Hepatocyte (in vitro differentiated cells): ENCODE data around the gene LONP1. TPM values are rescaled to one million over a fixed set of nuclear protein-coding genes. Genes with fewer than 3 reads are reported as not detected.
"Not testable (repeated sequence)": the region's sequence is repeated elsewhere in the genome, so short reads cannot be mapped to it uniquely, and the experiment has no call there.

Source experiments
- DNase-seq: peaks from one replicate; pipeline ENCODE4 v3.0.0-alpha.2; 2016; ENCODE audit warnings: low spot score
- H2AFZ ChIP-seq: fragments of 200-600 bp; sonication (generic); 2 replicates; pipeline ENCODE4 v1.6.0; 2016; ENCODE audit warnings: antibody characterized with exemption, mild to moderate bottlenecking
- H3K27ac ChIP-seq: fragments of 200-600 bp; sonication (generic); 2 replicates; pipeline ENCODE4 v1.5.1; 2016; ENCODE audit warnings: mild to moderate bottlenecking
- H3K27me3 ChIP-seq: fragments of 200-600 bp; sonication (generic); 2 replicates; pipeline ENCODE4 v1.6.1; 2016
- H3K36me3 ChIP-seq: fragments of 200-600 bp; sonication (generic); replicated peaks from 2 replicates; pipeline ENCODE4 v1.5.1; 2016; ENCODE audit warnings: low read depth; ENCODE audit not compliant: insufficient read depth
- H3K4me1 ChIP-seq: fragments of 200-600 bp; sonication (generic); 2 replicates; pipeline ENCODE4 v1.5.1; 2016; ENCODE audit warnings: mild to moderate bottlenecking, moderate library complexity; ENCODE audit not compliant: insufficient read depth
- H3K4me2 ChIP-seq: fragments of 200-600 bp; sonication (generic); 2 replicates; pipeline ENCODE4 v1.6.0; 2016
- H3K4me3 ChIP-seq: fragments of 200-600 bp; sonication (generic); 2 replicates; pipeline ENCODE4 v1.5.1; 2016; ENCODE audit warnings: mild to moderate bottlenecking
- H3K79me2 ChIP-seq: fragments of 200-600 bp; sonication (generic); 2 replicates; pipeline ENCODE4 v1.6.0; 2017; ENCODE audit warnings: mild to moderate bottlenecking
- H3K9me2 ChIP-seq: fragments of 200-600 bp; sonication (generic); replicated peaks from 2 replicates; pipeline ENCODE4 v1.6.0; 2017; ENCODE audit warnings: mild to moderate bottlenecking; ENCODE audit not compliant: insufficient read depth
- H3K9me3 ChIP-seq: fragments of 200-600 bp; sonication (generic); 2 replicates; pipeline ENCODE4 v1.5.1; 2016; ENCODE audit warnings: low read depth, mild to moderate bottlenecking
- H4K20me1 ChIP-seq: fragments of 200-600 bp; sonication (generic); 2 replicates; pipeline ENCODE4 v1.6.0; 2016; ENCODE audit warnings: mild to moderate bottlenecking; ENCODE audit not compliant: insufficient read depth, poor library complexity, severe bottlenecking
- CTCF ChIP-seq: fragments of 200-600 bp; sonication (generic); IDR thresholded peaks from 2 replicates; pipeline ENCODE4 v1.5.1; 2016; ENCODE audit warnings: antibody characterized with exemption, mild to moderate bottlenecking; ENCODE audit not compliant: poor library complexity
- EZH2 ChIP-seq: fragments of 200-600 bp; sonication (generic); IDR thresholded peaks from 2 replicates; pipeline ENCODE4 v1.6.1; 2016; ENCODE audit warnings: antibody characterized with exemption, mild to moderate bottlenecking, borderline replicate concordance
- EZH2phosphoT487 ChIP-seq: fragments of 200-600 bp; sonication (generic); IDR thresholded peaks from one replicate; pipeline ENCODE4 v1.6.1; 2018; ENCODE audit warnings: antibody characterized with exemption, mild to moderate bottlenecking, low read depth, moderate library complexity; ENCODE audit not compliant: unreplicated experiment, severe bottlenecking
- WGBS: methylation state at CpG from one replicate; pipeline ENCODE4 v1.1.6; 2016; ENCODE audit warnings: low lambda C conversion rate; ENCODE audit errors: missing lambda C conversion rate; 5-methylcytosine and 5-hydroxymethylcytosine counted together
- polyA plus RNA-seq: library from polyadenylated mRNA; unstranded; fragments of >200 nt; fragmentation: Nextera tagmentation; extraction: Ambion mirVana; gene quantifications from 2 replicates; pipeline ENCODE4 v1.2.1, GENCODE V29; 2016
- total RNA-seq: library from RNA; depleted of rRNA; stranded (reverse); fragments of >200 nt; gene quantifications from 2 replicates; pipeline ENCODE4 v1.2.3, GENCODE V29; 2014

The LONP1 gene
- total and polyA plus RNA-seq, 2 experiments from 2014 or later: 63.0 to 79.2 TPM

GRCh38 chr19:5703819-5704818, 15.8 kb downstream of the LONP1 start:
- DNase-seq: no peak
- H2AFZ ChIP-seq: no peak overlapping the region
- no peaks in the 10 kb centered on the region for H3K9me2 ChIP-seq
- H3K79me2 ChIP-seq: no peaks in the 10 kb centered on the region
- TF ChIP-seq EZH2phosphoT487 (no peak), CTCF (no peak), EZH2 (no peak)
- WGBS: 97% methylated on average over 40 of the region's 40 CpGs
- no peaks in the 10 kb centered on the region for H4K20me1 ChIP-seq
- no peaks in the 10 kb centered on the region for H3K9me3 ChIP-seq
- no peak overlapping the region for H3K4me2 ChIP-seq
- no peaks in the 10 kb centered on the region for H3K27me3 ChIP-seq
- no peaks in the 10 kb centered on the region for H3K4me1 ChIP-seq
- H3K36me3 ChIP-seq: no peaks in the 10 kb centered on the region
- no peak overlapping the region for H3K27ac ChIP-seq
- H3K4me3 ChIP-seq: no peak overlapping the region

GRCh38 chr19:5702053-5702410, 17.9 kb downstream of the LONP1 start:
- not testable (repeated sequence) for H4K20me1 ChIP-seq, DNase-seq, H3K4me2 ChIP-seq, H3K9me2 ChIP-seq, H3K9me3 ChIP-seq, H3K27ac ChIP-seq, H2AFZ ChIP-seq, H3K4me3 ChIP-seq, H3K4me1 ChIP-seq, H3K27me3 ChIP-seq, H3K36me3 ChIP-seq, H3K79me2 ChIP-seq
- no CpG with 5 or more reads among the region's 28 CpGs for WGBS

DNA sequence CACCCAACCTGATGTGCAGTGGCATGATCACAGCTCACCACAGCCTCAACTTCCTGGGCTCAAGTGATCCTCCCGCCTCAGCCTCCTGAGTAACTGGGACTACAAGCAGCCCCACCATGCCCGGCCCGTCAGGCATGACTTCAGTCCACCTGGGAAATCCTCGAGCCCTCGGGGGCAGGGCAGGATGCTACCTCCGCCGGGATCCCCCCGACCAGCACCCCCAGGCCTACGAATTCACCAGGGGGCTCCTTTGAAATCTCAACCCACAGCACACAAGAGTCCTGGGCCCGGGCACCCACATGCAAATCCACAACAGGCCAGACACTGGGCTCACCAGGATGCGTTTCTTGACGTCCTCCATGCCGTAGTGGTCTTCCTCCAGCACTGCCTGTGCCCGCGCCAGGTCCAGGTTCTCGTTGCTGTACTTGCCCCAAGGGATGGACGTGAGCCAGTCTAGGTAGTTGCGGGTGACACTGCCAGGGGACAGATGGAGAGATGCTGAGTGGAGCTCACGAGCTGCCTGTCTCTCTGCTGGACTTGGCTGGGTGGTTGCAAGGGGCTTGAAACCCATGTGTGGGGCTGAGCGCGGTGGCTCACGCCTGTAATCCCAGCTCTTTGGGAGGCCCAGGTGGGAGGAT, 19.4 kb downstream of the LONP1 start:
- WGBS: 97% methylated on average over 22 of the region's 22 CpGs
- no peaks in the 10 kb centered on the region for H3K9me2 ChIP-seq
- no peaks in the 10 kb centered on the region for H3K4me1 ChIP-seq
- peak; percentile 2 for DNase-seq
- H3K4me2 ChIP-seq: no peak overlapping the region
- no peaks in the 10 kb centered on the region for H3K9me3 ChIP-seq
- TF ChIP-seq EZH2: no peak
- peaks cover 3% of the 10 kb centered on the region for H3K79me2 ChIP-seq
- no peak overlapping the region for H3K27ac ChIP-seq
- no peak overlapping the region for H3K4me3 ChIP-seq
- H3K27me3 ChIP-seq: no peaks in the 10 kb centered on the region
- H3K36me3 ChIP-seq: no peaks in the 10 kb centered on the region
- no peak overlapping the region for H2AFZ ChIP-seq
- H4K20me1 ChIP-seq: peaks cover 10% of the 10 kb centered on the region

DNA sequence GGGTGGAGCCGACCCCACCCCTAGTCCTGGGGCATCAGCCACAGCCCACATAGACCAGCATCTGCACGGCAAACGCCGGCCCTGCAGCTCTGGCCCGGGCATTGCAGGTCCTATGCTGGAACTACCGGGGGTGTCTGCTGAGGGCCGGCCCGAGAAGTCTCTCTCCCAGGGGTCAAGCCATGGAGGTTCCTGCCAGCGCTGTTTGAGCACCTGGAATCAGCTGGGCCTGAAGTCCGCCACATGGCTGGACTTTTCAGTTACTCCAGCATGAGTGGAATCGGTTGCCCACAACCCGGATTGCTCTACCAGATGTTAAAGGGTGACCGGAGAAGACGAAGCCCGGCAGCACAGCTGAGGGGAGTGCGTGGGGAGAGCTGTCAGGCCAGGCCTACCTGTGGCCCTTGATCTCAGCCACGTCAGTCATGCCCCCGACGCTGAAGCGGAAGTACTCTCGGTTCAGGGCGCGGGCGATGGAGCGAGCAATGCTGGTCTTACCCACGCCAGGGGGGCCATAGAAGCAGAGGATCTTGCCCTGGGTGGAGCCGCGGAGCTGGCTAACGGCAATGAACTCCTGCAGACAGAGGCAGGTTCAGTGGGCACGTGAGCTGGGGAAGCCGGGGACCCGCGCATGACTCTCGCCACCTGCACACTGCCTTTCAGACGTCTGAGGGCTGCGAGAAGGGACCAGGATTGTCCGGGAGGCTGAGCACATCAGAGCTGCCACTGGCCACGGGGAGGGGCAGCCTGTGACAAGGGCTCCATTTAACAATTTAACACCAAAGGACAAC, 21.1 kb downstream of the LONP1 start:
- Histone ChIP-seq H3K79me2 (peaks cover 21% of the 10 kb centered on the region), H4K20me1 (peaks cover 28% of the 10 kb centered on the region), H2AFZ (no peak overlapping the region), H3K27ac (no peak overlapping the region), H3K36me3 (no peaks in the 10 kb centered on the region), H3K9me2 (no peaks in the 10 kb centered on the region), H3K4me1 (no peaks in the 10 kb centered on the region), H3K9me3 (no peaks in the 10 kb centered on the region), H3K4me2 (no peak overlapping the region), H3K27me3 (no peaks in the 10 kb centered on the region), H3K4me3 (no peak overlapping the region)
- 97% methylated on average over 38 of the region's 38 CpGs for WGBS
- peak; percentile 3 for DNase-seq
- TF ChIP-seq CTCF (no peak), EZH2phosphoT487 (no peak), EZH2 (no peak)
